Natural killer cell (primary cell): ENCODE measurements around the gene NARF. TPM values are rescaled to one million over a fixed set of nuclear protein-coding genes. Genes with fewer than 3 reads are reported as not detected.
A peak's percentile ranks its signal among the peaks of the same experiment; 100 is the strongest.

Source experiments
- ATAC-seq, 3 donors: fragments of 150-1000 bp in 2 of 3; fragments of 200-7000 bp in 1 of 3; cut with Tn5 transposase; 1 replicate in 1 of 3; 2 replicates in 2 of 3; pipeline ENCODE4 v1.10.0; 2021; ENCODE audit warnings: mild to moderate bottlenecking in 2 of 3, moderate library complexity in 2 of 3
- DNase-seq, 2 donors: peaks; one replicate each; pipeline versions ENCODE4 v3.0.0 to v3.0.0-alpha.2; 2013 to 2021; ENCODE audit warnings: mixed read lengths in 1 of 2
- H3K27ac ChIP-seq: one replicate; pipeline ENCODE4 v1.5.1; 2013; ENCODE audit warnings: mild to moderate bottlenecking, low read length
- H3K27me3 ChIP-seq: one replicate; pipeline ENCODE4 v1.6.1; 2013; ENCODE audit warnings: low read length; ENCODE audit not compliant: control insufficient read depth, insufficient read depth
- H3K36me3 ChIP-seq: one replicate; pipeline ENCODE4 v1.6.1; 2013; ENCODE audit warnings: low read length; ENCODE audit not compliant: control insufficient read depth, insufficient read depth
- H3K4me1 ChIP-seq: one replicate; pipeline ENCODE4 v1.6.1; 2013; ENCODE audit warnings: low read length; ENCODE audit not compliant: control insufficient read depth, insufficient read depth
- H3K4me3 ChIP-seq: one replicate; pipeline ENCODE4 v1.5.1; 2013; ENCODE audit warnings: low read length
- H3K9me3 ChIP-seq: one replicate; pipeline ENCODE4 v1.6.1; 2013; ENCODE audit warnings: low read length; ENCODE audit not compliant: control insufficient read depth, insufficient read depth
- H3K27ac Mint-ChIP-seq, 2 donors: one replicate each; pipeline ENCODE4 v1.8.0; 2022; ENCODE audit warnings: mild to moderate bottlenecking in 2 of 2, mixed read lengths in 2 of 2, moderate library complexity in 1 of 2
- H3K27me3 Mint-ChIP-seq, 2 donors: one replicate each; pipeline ENCODE4 v1.8.0; 2022; ENCODE audit warnings: low read depth in 2 of 2, mixed read lengths in 2 of 2
- H3K36me3 Mint-ChIP-seq: one replicate; pipeline ENCODE4 v1.8.0; 2022; ENCODE audit warnings: mixed read lengths
- H3K4me1 Mint-ChIP-seq, 2 donors: one replicate each; pipeline ENCODE4 v1.8.0; 2022; ENCODE audit warnings: mixed read lengths in 2 of 2
- H3K4me3 Mint-ChIP-seq: one replicate; pipeline ENCODE4 v1.8.0; 2022; ENCODE audit warnings: mild to moderate bottlenecking, moderate library complexity, mixed read lengths
- H3K9me3 Mint-ChIP-seq, 2 donors: one replicate each; pipeline ENCODE4 v1.8.0; 2022; ENCODE audit warnings: mixed read lengths in 2 of 2
- CTCF ChIP-seq: fragments of 200-600 bp; IDR thresholded peaks from one replicate; pipeline ENCODE4 v1.8.0; 2022; ENCODE audit warnings: antibody characterized with exemption
- WGBS: methylation state at CpG from one replicate; pipeline ENCODE4 v1.1.7; 2013; ENCODE audit warnings: missing lambda C conversion rate; ENCODE audit not compliant: insufficient coverage; 5-methylcytosine and 5-hydroxymethylcytosine counted together
- intact Hi-C: fragments of 100-400 bp; cut with micrococcal nuclease; formaldehyde crosslinking; loops from one replicate; pipeline ENCODE4 v1.14.2; 2022
- total RNA-seq, 4 donors: library from RNA; stranded (reverse); fragments of 120-200 nt in 1 of 4; gene quantifications; one replicate each; pipeline versions ENCODE4 v1.2.3 to v1.2.4, GENCODE V29; 2013 to 2022

Gene NARF
- total RNA-seq, 3 donors from 2014 or later (not counting 1 experiment from before 2014, with no cell fraction given), result 130 to 203 (median 158) TPM

DNA sequence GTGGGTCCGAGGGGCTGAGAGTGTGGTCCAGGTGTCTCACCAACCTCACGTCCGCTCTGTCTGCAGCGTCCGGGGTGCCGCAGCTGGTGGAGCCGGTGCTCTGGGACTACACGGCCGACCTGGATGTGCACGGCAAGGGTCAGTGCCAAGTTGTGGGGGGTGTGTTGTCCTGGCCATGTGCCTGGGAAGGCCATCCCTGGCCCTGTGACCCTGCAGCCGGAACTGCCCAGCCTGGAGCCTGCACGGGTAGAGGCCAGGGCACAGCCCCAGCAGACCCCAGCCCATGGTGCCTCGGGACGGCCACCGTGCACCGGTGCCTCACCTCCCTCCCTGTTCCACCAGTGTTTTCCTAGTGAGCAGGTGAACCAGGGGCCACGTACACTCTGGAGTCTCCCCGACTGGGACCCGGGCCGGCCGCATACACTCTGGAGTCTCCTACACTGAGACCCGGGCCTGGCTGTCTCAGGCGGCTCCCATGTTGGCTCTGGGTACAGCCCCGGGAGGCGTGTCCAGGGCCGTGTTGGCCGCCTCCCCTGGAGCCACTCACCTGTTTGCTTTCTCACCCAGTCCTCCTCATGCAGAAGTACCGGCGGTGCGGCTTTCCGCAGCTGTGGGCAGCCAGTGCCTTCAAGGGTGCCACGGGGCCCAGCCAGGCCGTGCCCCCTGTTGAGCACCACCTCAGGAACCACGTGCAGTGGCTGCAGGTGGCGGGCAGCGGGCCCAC is 21.8 kb upstream of the NARF start:
- H3K27me3 Mint-ChIP-seq, result no peaks in the 10 kb centered on the region
- Histone ChIP-seq H3K27me3 (no peaks in the 10 kb centered on the region), H3K9me3 (no peaks in the 10 kb centered on the region), H3K4me1 (peaks cover 62% of the 10 kb centered on the region), H3K27ac (no peak overlapping the region), H3K4me3 (no peak overlapping the region), H3K36me3 (peaks cover 21% of the 10 kb centered on the region)
- no peak for DNase-seq
- no peaks in the 10 kb centered on the region for H3K36me3 Mint-ChIP-seq
- no peak overlapping the region for H3K4me3 Mint-ChIP-seq
- no peaks in the 10 kb centered on the region for H3K9me3 Mint-ChIP-seq
- intact Hi-C loops, result no loop called here
- 96% methylated on average over 36 of the region's 36 CpGs for WGBS
- H3K27ac Mint-ChIP-seq, result peak overlapping the region in 1 of 2 donors; percentile 76
- ATAC-seq, result no peak
- no peak for TF ChIP-seq CTCF
- peaks cover 12 to 31% of the 10 kb centered on the region in 2 donors for H3K4me1 Mint-ChIP-seq

GRCh38 chr17:82437325-82437668 is 21.2 kb upstream of the NARF start:
- Mint-ChIP-seq H3K4me1 (peaks cover 12 to 31% of the 10 kb centered on the region in 2 donors), H3K27ac (no peak overlapping the region), H3K4me3 (no peak overlapping the region), H3K9me3 (no peaks in the 10 kb centered on the region), H3K36me3 (no peaks in the 10 kb centered on the region), H3K27me3 (no peaks in the 10 kb centered on the region)
- DNase-seq (no peak), ATAC-seq (no peak)
- TF ChIP-seq CTCF, result no peak
- H3K27ac ChIP-seq, result no peak overlapping the region
- peaks cover 24% of the 10 kb centered on the region for H3K36me3 ChIP-seq
- H3K9me3 ChIP-seq, result no peaks in the 10 kb centered on the region
- no peaks in the 10 kb centered on the region for H3K27me3 ChIP-seq
- peaks cover 57% of the 10 kb centered on the region for H3K4me1 ChIP-seq
- intact Hi-C loops, result no loop called here
- 97% methylated on average over 18 of the region's 18 CpGs for WGBS
- no peak overlapping the region for H3K4me3 ChIP-seq

DNA sequence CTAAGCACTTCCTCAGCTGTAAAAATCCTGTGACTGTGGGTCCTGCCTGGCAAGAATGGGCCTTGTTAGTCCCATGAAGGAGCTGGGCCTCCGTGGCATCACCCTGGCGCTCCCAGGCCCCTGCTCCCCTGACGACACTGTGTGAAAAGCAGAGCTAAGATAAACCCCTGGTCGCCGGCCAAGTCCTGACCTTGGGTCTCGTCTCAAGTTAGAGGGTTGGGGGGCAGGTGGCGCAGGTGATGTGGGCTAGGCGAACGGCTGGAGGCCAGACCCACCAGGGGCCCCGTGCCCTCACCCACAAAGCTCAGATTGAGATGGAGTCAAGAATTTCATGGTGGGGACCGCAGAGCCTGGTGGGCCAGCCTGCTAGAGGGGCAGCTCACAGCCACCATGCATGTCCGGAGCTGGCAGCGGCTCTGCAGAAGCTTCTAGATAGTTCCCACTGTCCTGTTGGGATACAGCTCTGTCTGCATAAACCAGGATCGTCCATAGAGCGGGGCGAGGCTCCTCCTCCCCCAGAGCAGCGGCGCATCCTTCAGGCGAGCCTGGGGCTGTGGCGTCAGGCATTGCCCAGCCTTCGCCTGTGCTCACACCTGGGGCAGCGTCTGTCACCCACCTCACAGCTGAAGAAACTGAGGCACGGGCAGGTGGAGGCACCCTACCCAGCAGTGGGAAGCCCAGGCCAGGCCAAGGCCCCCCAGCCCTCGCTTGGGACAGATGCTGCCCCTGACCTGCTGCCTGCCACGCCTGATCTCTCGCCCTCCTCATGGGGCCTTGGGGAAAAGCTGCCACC is 19.9 kb upstream of the NARF start:
- Histone ChIP-seq H3K36me3 (peaks cover 36% of the 10 kb centered on the region), H3K9me3 (no peaks in the 10 kb centered on the region), H3K27me3 (no peaks in the 10 kb centered on the region), H3K4me1 (peaks cover 55% of the 10 kb centered on the region), H3K27ac (no peak overlapping the region), H3K4me3 (no peak overlapping the region)
- DNase-seq (no peak), ATAC-seq (no peak)
- 94% methylated on average over 26 of the region's 26 CpGs for WGBS
- Mint-ChIP-seq H3K4me3 (no peak overlapping the region), H3K9me3 (no peaks in the 10 kb centered on the region), H3K27me3 (no peaks in the 10 kb centered on the region), H3K27ac (no peak overlapping the region), H3K4me1 (peaks cover 12 to 29% of the 10 kb centered on the region in 2 donors), H3K36me3 (no peaks in the 10 kb centered on the region)
- TF ChIP-seq CTCF, result no peak
- intact Hi-C loops, result no loop called here
